ENCODE data around the gene EIF1B.

EIF1B gene

GRCh38 chr3:40340541-40341170, 31.1 kb downstream of the EIF1B start:
- DNase-seq (ENCODE audit: low spot score) = no peak

- no peak for DNase-seq (ENCODE audit: low spot score)
Observed at GRCh38 chr3:40341671-40342070, 32.2 kb downstream of the EIF1B start.

GRCh38 chr3:40350529-40350928, 41.0 kb downstream of the EIF1B start:
- no peak for DNase-seq (ENCODE audit: low spot score)

- no peak for DNase-seq (ENCODE audit: low spot score)
Observed at GRCh38 chr3:40355410-40355809, 45.9 kb downstream of the EIF1B start.

- DNase-seq (ENCODE audit: low spot score) = no peak
Observed at GRCh38 chr3:40358454-40358853, 48.9 kb downstream of the EIF1B start.
